Osteoblast (primary cell): ENCODE measurements around the gene SUSD5. TPM values are rescaled to one million over a fixed set of nuclear protein-coding genes. Genes with fewer than 3 reads are reported as not detected.
"Not testable (repeated sequence)": the region's sequence is repeated elsewhere in the genome, so short reads cannot be mapped to it uniquely, and the experiment has no call there.

Experiments
- DNase-seq: peaks from one replicate; pipeline ENCODE4 v3.0.0; 2011; ENCODE audit warnings: low spot score, mixed read lengths; ENCODE audit not compliant: insufficient read length; ENCODE audit errors: missing footprints
- H2AFZ ChIP-seq: 2 replicates; pipeline ENCODE4 v1.6.0; 2011; ENCODE audit warnings: mild to moderate bottlenecking, low read length
- H3K27ac ChIP-seq: 2 replicates; pipeline ENCODE4 v1.5.1; 2011; ENCODE audit warnings: mild to moderate bottlenecking, low read depth, low read length, moderate library complexity
- H3K27me3 ChIP-seq: 2 replicates; pipeline ENCODE4 v1.6.0; 2012; ENCODE audit warnings: mild to moderate bottlenecking, control low read depth, inconsistent platforms, low read length, moderate library complexity; ENCODE audit not compliant: insufficient read depth
- H3K36me3 ChIP-seq: 2 replicates; pipeline ENCODE4 v1.5.1; 2011; ENCODE audit warnings: mild to moderate bottlenecking, low read length, control low read depth, moderate library complexity; ENCODE audit not compliant: insufficient read depth
- H3K4me1 ChIP-seq: 2 replicates; pipeline ENCODE4 v1.5.1; 2011; ENCODE audit warnings: mild to moderate bottlenecking, low read length, control low read depth, moderate library complexity; ENCODE audit not compliant: insufficient read depth
- H3K4me2 ChIP-seq: 2 replicates; pipeline ENCODE4 v1.6.0; 2011; ENCODE audit warnings: mild to moderate bottlenecking, low read length; ENCODE audit not compliant: insufficient read depth
- H3K4me3 ChIP-seq: fragments of 200-600 bp; sonication (generic); 3 replicates; pipeline ENCODE4 v1.5.1; 2012; ENCODE audit warnings: mild to moderate bottlenecking, low read length, inconsistent platforms; ENCODE audit not compliant: insufficient read depth
- H3K79me2 ChIP-seq: 2 replicates; pipeline ENCODE4 v1.6.0; 2012; ENCODE audit warnings: mild to moderate bottlenecking, low read length, control low read depth, inconsistent platforms; ENCODE audit not compliant: insufficient read depth
- H3K9me3 ChIP-seq: 2 replicates; pipeline ENCODE4 v1.5.1; 2011; ENCODE audit warnings: low read depth, low read length, control low read depth
- H4K20me1 ChIP-seq: 2 replicates; pipeline ENCODE4 v1.6.0; 2012; ENCODE audit warnings: mild to moderate bottlenecking, low read length, control low read depth; ENCODE audit not compliant: insufficient read depth
- total RNA-seq: library from RNA; depleted of rRNA; stranded (reverse); fragments of >200 nt; gene quantifications from 2 replicates; pipeline ENCODE4 v1.2.3, GENCODE V29; 2012
- TF ChIP-seq, protein P1 (sequence below): IDR thresholded peaks from 2 replicates; pipeline ENCODE4 v1.5.1; 2011; ENCODE audit warnings: mild to moderate bottlenecking, low read depth, low read length, moderate library complexity; ENCODE audit errors: extremely low read depth

The SUSD5 gene
- total RNA-seq, 1 donor = 10.9 TPM

DNA sequence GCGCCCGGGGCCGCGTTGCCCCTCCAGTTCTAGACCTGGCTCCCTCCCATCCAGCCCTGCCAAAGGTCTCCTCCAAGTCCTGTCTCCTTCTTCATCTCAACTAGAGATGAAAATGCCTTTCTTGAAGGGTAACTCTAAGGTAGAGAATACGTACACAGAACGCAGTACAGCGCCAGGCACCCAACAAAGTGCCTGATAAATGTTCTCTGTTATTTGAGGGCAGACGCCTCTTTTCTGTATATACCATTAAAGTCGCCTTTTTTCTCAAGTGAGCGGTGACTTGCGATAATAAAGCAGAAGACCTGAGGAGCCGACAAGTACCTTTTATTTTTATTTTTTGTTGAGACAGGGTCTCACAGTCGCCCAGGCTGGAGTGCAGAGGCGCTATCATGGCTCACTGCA lies 104.0 kb downstream of the SUSD5 start:
- Histone ChIP-seq H3K4me3 (peak overlapping the region; percentile 89), H3K4me1 (peaks cover 42% of the 10 kb centered on the region), H4K20me1 (peaks cover 11% of the 10 kb centered on the region), H3K4me2 (peak overlapping the region; percentile 97), H3K79me2 (peaks cover 43% of the 10 kb centered on the region), H3K27me3 (no peaks in the 10 kb centered on the region), H2AFZ (peak overlapping the region; percentile 92), H3K27ac (peak overlapping the region; percentile 91), H3K9me3 (no peaks in the 10 kb centered on the region), H3K36me3 (no peaks in the 10 kb centered on the region)
- DNase-seq = no peak
- TF ChIP-seq, protein P1, sequence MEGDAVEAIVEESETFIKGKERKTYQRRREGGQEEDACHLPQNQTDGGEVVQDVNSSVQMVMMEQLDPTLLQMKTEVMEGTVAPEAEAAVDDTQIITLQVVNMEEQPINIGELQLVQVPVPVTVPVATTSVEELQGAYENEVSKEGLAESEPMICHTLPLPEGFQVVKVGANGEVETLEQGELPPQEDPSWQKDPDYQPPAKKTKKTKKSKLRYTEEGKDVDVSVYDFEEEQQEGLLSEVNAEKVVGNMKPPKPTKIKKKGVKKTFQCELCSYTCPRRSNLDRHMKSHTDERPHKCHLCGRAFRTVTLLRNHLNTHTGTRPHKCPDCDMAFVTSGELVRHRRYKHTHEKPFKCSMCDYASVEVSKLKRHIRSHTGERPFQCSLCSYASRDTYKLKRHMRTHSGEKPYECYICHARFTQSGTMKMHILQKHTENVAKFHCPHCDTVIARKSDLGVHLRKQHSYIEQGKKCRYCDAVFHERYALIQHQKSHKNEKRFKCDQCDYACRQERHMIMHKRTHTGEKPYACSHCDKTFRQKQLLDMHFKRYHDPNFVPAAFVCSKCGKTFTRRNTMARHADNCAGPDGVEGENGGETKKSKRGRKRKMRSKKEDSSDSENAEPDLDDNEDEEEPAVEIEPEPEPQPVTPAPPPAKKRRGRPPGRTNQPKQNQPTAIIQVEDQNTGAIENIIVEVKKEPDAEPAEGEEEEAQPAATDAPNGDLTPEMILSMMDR = no peak

DNA sequence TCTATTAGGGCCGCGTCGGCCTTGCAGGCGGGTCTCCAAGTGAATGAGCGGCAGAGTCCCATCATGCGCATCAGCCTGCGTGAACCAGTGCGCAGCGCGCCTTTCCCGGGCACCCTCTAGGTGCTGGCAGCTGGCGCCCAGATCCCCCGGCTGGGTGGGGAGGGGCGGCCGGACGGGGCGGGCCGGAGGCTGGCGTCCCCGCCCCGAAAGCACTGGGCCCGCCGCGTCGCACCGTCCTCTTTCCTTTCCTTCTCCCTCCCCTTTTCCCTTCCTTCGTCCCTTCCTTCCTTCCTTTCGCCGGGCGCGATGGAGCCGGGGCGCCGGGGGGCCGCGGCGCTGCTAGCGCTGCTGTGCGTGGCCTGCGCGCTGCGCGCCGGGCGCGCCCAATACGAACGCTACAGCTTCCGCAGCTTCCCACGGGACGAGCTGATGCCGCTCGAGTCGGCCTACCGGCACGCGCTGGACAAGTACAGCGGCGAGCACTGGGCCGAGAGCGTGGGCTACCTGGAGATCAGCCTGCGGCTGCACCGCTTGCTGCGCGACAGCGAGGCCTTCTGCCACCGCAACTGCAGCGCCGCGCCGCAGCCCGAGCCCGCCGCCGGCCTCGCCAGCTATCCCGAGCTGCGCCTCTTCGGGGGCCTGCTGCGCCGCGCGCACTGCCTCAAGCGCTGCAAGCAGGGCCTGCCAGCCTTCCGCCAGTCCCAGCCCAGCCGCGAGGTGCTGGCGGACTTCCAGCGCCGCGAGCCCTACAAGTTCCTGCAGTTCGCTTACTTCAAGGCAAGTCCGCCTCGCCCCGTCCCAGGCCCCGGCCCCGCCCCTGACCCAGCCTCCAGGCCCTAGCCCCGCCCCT lies 104.6 kb downstream of the SUSD5 start, which contains the start of gene CRTAP:
TSS of gene CRTAP (plus strand) at position 243 of the 850 bp plus-strand sequence. CDS start at position 307, 64 bp downstream.
- Histone ChIP-seq H2AFZ (peak within 1 kb of the TSS; percentile 93), H3K36me3 (no peaks in the 10 kb centered on the region), H3K27ac (peak within 1 kb of the TSS; percentile 91), H3K27me3 (no peaks in the 10 kb centered on the region), H3K9me3 (no peaks in the 10 kb centered on the region), H3K4me1 (peaks cover 37% of the 10 kb centered on the region), H3K4me3 (peak within 1 kb of the TSS; percentile 89), H3K4me2 (peak within 1 kb of the TSS; percentile 97), H4K20me1 (peaks cover 11% of the 10 kb centered on the region), H3K79me2 (peaks cover 36% of the 10 kb centered on the region)
- TF ChIP-seq, protein P1 = no peak
- DNase-seq = peak; percentile 95

DNA sequence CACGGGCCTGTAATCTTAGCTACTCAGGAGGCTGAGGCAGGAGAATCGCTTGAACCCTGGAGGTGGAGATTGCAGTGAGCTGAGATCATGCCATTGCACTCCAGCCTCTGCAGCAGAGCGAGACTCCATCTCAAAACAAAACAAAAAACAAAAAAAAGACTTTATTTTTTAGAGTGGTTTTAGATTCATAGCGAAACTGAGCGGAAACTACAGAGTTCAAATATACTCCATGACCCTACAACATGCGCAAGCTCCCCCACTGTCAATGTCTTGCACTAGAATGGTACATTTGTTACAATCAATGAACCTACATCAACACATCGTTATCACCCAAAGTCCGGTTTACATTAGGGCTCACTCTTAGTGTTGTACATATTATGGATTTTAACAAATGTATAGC lies 107.0 kb downstream of the SUSD5 start:
- TF ChIP-seq, protein P1 = no peak
- Histone ChIP-seq H3K79me2 (peaks cover 12% of the 10 kb centered on the region), H3K4me2 (no peak overlapping the region), H3K27me3 (no peaks in the 10 kb centered on the region), H2AFZ (no peak overlapping the region), H3K27ac (no peak overlapping the region), H3K4me3 (no peak overlapping the region), H3K36me3 (no peaks in the 10 kb centered on the region), H3K4me1 (peaks cover 22% of the 10 kb centered on the region), H4K20me1 (no peaks in the 10 kb centered on the region), H3K9me3 (no peaks in the 10 kb centered on the region)
- DNase-seq = no peak

DNA sequence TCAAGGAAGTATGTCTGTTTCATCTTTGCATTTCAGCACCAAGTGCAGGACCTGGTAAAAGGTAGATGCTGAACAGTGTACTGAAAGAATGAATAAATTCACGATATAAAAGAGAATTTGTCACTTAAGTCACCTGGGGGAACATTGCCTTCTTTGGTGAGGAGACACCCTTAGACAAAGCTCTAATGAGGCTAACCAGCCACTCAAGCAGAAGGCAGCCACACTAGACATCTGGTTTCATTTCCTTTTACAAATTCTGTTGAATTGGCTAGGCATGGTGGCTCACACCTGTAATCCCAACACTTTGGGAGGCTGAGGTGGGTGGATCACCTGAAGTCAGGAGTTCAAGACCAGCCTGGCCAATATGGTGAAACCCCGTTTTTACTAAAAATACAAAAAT lies 111.8 kb downstream of the SUSD5 start:
- H2AFZ ChIP-seq, H3K79me2 ChIP-seq, H3K4me1 ChIP-seq, H3K9me3 ChIP-seq, H3K4me2 ChIP-seq, DNase-seq, H3K36me3 ChIP-seq, H3K27me3 ChIP-seq, H3K27ac ChIP-seq, H4K20me1 ChIP-seq, H3K4me3 ChIP-seq: not testable (repeated sequence)
